OCI-LY3 (cell line): ENCODE measurements around the gene ZNF665.

Experiments used
- EZH2phosphoT487 ChIP-seq: fragments of 200-600 bp; shearing (Covaris generic); IDR thresholded peaks from 2 replicates; pipeline ENCODE4 v1.6.1; 2018; ENCODE audit warnings: antibody characterized with exemption, mixed run types, low read depth
- TF ChIP-seq, protein P1 (sequence below): fragments of 200-600, 300-600 bp; sonication (generic); IDR thresholded peaks from 2 replicates; pipeline ENCODE4 v1.5.1; 2014; ENCODE audit warnings: antibody characterized with exemption, low read length, low read depth

DNA sequence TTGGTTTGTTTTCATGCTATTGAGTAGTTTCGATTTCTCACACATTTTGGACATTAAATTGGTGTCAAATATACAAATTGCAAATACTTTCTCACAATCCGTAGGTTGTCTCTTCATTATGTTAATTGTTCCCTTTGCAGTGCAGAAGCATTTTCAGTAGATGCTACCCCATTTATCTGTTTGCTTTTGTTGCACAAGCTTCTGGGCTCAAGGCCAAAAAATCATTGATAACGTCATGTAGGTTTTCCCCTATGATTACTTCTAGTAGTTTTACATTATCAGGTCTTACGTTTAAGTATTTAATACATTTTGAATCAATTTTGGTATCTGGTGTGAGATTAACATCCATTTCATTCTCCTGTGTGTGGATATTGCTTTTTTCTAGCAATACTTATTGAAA lies 20.3 kb downstream of the ZNF665 start:
- TF ChIP-seq, protein P1, sequence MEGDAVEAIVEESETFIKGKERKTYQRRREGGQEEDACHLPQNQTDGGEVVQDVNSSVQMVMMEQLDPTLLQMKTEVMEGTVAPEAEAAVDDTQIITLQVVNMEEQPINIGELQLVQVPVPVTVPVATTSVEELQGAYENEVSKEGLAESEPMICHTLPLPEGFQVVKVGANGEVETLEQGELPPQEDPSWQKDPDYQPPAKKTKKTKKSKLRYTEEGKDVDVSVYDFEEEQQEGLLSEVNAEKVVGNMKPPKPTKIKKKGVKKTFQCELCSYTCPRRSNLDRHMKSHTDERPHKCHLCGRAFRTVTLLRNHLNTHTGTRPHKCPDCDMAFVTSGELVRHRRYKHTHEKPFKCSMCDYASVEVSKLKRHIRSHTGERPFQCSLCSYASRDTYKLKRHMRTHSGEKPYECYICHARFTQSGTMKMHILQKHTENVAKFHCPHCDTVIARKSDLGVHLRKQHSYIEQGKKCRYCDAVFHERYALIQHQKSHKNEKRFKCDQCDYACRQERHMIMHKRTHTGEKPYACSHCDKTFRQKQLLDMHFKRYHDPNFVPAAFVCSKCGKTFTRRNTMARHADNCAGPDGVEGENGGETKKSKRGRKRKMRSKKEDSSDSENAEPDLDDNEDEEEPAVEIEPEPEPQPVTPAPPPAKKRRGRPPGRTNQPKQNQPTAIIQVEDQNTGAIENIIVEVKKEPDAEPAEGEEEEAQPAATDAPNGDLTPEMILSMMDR, result no peak
- TF ChIP-seq EZH2phosphoT487, result no peak
